Liver (tissue), 9 donors: ENCODE data around the gene REM1. TPM values are rescaled to one million over a fixed set of nuclear protein-coding genes. Genes with fewer than 3 reads are reported as not detected.
"Not testable (repeated sequence)": the region's sequence is repeated elsewhere in the genome, so short reads cannot be mapped to it uniquely, and the experiment has no call there.

Experiments used
- DNase-seq: peaks from one replicate; pipeline ENCODE4 v3.0.0-alpha.2; 2017; ENCODE audit warnings: low spot score
- H3K27ac ChIP-seq, 2 donors: one replicate each; pipeline ENCODE4 v1.7.0; 2013; ENCODE audit warnings: inconsistent platforms in 2 of 2, low read length in 2 of 2, control low read depth in 1 of 2, low read depth in 1 of 2, mild to moderate bottlenecking in 1 of 2
- H3K27me3 ChIP-seq, 4 donors: one replicate each; pipeline versions ENCODE4 v1.6.1 to v1.7.0; 2013; ENCODE audit warnings: low read length in 3 of 4, inconsistent platforms in 1 of 4, mild to moderate bottlenecking in 1 of 4, moderate library complexity in 1 of 4; ENCODE audit not compliant: control insufficient read depth in 4 of 4, insufficient read depth in 4 of 4
- H3K36me3 ChIP-seq, 4 donors: one replicate each; pipeline versions ENCODE4 v1.6.1 to v1.7.0; 2013; ENCODE audit warnings: low read length in 3 of 4, mild to moderate bottlenecking in 3 of 4, low read depth in 1 of 4, moderate library complexity in 1 of 4; ENCODE audit not compliant: control insufficient read depth in 4 of 4, insufficient read depth in 3 of 4
- H3K4me1 ChIP-seq, 4 donors: one replicate each; pipeline versions ENCODE4 v1.6.1 to v1.7.0; 2013; ENCODE audit warnings: low read length in 3 of 4, mild to moderate bottlenecking in 3 of 4, moderate library complexity in 1 of 4; ENCODE audit not compliant: control insufficient read depth in 4 of 4, insufficient read depth in 4 of 4
- H3K4me3 ChIP-seq, 3 donors: one replicate each; pipeline versions ENCODE4 v1.6.1 to v1.7.0; 2013; ENCODE audit warnings: low read length in 3 of 3, control low read depth in 1 of 3, low read depth in 1 of 3, mild to moderate bottlenecking in 1 of 3
- H3K9ac ChIP-seq, 2 donors: one replicate each; pipeline ENCODE4 v1.7.0; 2013; ENCODE audit warnings: low read length in 2 of 2, mild to moderate bottlenecking in 2 of 2, moderate library complexity in 2 of 2, control low read depth in 1 of 2, low read depth in 1 of 2
- H3K9me3 ChIP-seq, 4 donors: one replicate each; pipeline versions ENCODE4 v1.6.1 to v1.7.0; 2013; ENCODE audit warnings: low read length in 3 of 4; ENCODE audit not compliant: control insufficient read depth in 4 of 4
- ATF3 ChIP-seq: IDR thresholded peaks from 2 replicates; pipeline ENCODE4 v1.6.1; 2016; ENCODE audit warnings: antibody characterized with exemption
- CTCF ChIP-seq: fragments of 150-350 bp; IDR thresholded peaks from 2 replicates; pipeline ENCODE4 v1.5.1; 2017; ENCODE audit warnings: improper control_type of control experiment, low read depth, low read length; ENCODE audit not compliant: missing input control
- EGR1 ChIP-seq, 2 donors: IDR thresholded peaks; 2 replicates each; pipeline ENCODE4 v1.6.1; 2016 to 2018; ENCODE audit warnings: antibody characterized with exemption in 2 of 2, low read depth in 2 of 2
- FOXA1 ChIP-seq: IDR thresholded peaks from 2 replicates; pipeline ENCODE4 v1.6.1; 2016; ENCODE audit warnings: antibody characterized with exemption
- FOXA2 ChIP-seq: IDR thresholded peaks from 2 replicates; pipeline ENCODE4 v1.6.1; 2016; ENCODE audit warnings: antibody characterized with exemption
- GABPA ChIP-seq, 2 donors: IDR thresholded peaks in 1 of 2; conservative IDR thresholded peaks in 1 of 2; 2 replicates each; pipeline ENCODE4 v1.6.1; 2016; ENCODE audit warnings: antibody characterized with exemption in 2 of 2, mild to moderate bottlenecking in 1 of 2, moderate library complexity in 1 of 2
- HNF4A ChIP-seq, 2 donors: conservative IDR thresholded peaks; 2 replicates each; pipeline ENCODE4 v1.6.1; 2016; ENCODE audit warnings: antibody characterized with exemption in 2 of 2, mild to moderate bottlenecking in 2 of 2
- HNF4G ChIP-seq: IDR thresholded peaks from 2 replicates; pipeline ENCODE4 v1.6.1; 2016; ENCODE audit warnings: antibody characterized with exemption
- JUND ChIP-seq, 2 donors: IDR thresholded peaks; 2 replicates each; pipeline ENCODE4 v1.6.1; 2016; ENCODE audit warnings: antibody characterized with exemption in 2 of 2
- NR2F2 ChIP-seq: IDR thresholded peaks from 2 replicates; pipeline ENCODE4 v1.6.1; 2016; ENCODE audit warnings: antibody characterized with exemption
- RAD21 ChIP-seq, 2 donors: IDR thresholded peaks; 2 replicates each; pipeline ENCODE4 v1.6.1; 2016; ENCODE audit warnings: antibody characterized with exemption in 2 of 2, mild to moderate bottlenecking in 2 of 2
- REST ChIP-seq: IDR thresholded peaks from 2 replicates; pipeline ENCODE4 v1.6.1; 2016; ENCODE audit warnings: antibody characterized with exemption, mild to moderate bottlenecking
- RXRA ChIP-seq, 2 donors: IDR thresholded peaks; 2 replicates each; pipeline ENCODE4 v1.6.1; 2017 to 2018; ENCODE audit warnings: antibody characterized with exemption in 2 of 2, mild to moderate bottlenecking in 1 of 2
- TAF1 ChIP-seq: conservative IDR thresholded peaks from 2 replicates; pipeline ENCODE4 v1.6.1; 2016; ENCODE audit warnings: antibody characterized with exemption, mild to moderate bottlenecking
- YY1 ChIP-seq: IDR thresholded peaks from 2 replicates; pipeline ENCODE4 v1.6.1; 2016; ENCODE audit warnings: antibody characterized with exemption, mild to moderate bottlenecking
- ZBTB33 ChIP-seq: IDR thresholded peaks from 2 replicates; pipeline ENCODE4 v1.6.1; 2016; ENCODE audit warnings: antibody characterized with exemption
- WGBS: extraction: QIAGEN DNeasy Blood & Tissue Kit; methylation state at CpG from one replicate; pipeline ENCODE4 v1.1.7; 2013; 5-methylcytosine and 5-hydroxymethylcytosine counted together
- polyA plus RNA-seq, 2 donors: library from polyadenylated mRNA; stranded (reverse) in 1 of 2; unstranded in 1 of 2; fragments of 200-250 nt in 1 of 2; fragments of >200 nt in 1 of 2; fragmentation: Nextera tagmentation in 1 of 2; extraction: Ambion mirVana in 1 of 2; gene quantifications; one replicate each; pipeline versions ENCODE4 v1.2.1 to v1.2.3, GENCODE V29; 2013 to 2015
- total RNA-seq, 2 donors: library from RNA; depleted of rRNA; stranded (reverse); fragments of >200 nt; gene quantifications; one replicate each; pipeline ENCODE4 v1.2.3, GENCODE V29; 2014
- donor health status: healthy.
- donor health status: healthy.
- donor health status: healthy.
- donor health status: healthy.
- donor health status: healthy.

Gene REM1
- total and polyA plus RNA-seq, 4 donors: 0.17 to 0.46 (median 0.21) TPM

GRCh38 chr20:31427576-31427975, 47.5 kb upstream of the REM1 start:
- H3K27me3 ChIP-seq, H3K4me1 ChIP-seq, H3K27ac ChIP-seq, H3K9ac ChIP-seq, H3K4me3 ChIP-seq, H3K9me3 ChIP-seq, DNase-seq, H3K36me3 ChIP-seq: not testable (repeated sequence)
- WGBS: 94% methylated on average over 30 of the region's 31 CpGs

- Histone ChIP-seq H3K9me3 (no peaks in the 10 kb centered on the region), H3K4me3 (no peak overlapping the region), H3K36me3 (no peaks in the 10 kb centered on the region), H3K9ac (no peak overlapping the region), H3K27me3 (peaks cover 0 to 3% (median 0%) of the 10 kb centered on the region in 4 donors), H3K4me1 (no peaks in the 10 kb centered on the region), H3K27ac (no peak overlapping the region)
- no peak for DNase-seq
- WGBS: 56% methylated on average over 4 of the region's 4 CpGs
- TF ChIP-seq RAD21 (IDR thresholded peaks at IDR 0.05): no peak
- no peak for TF ChIP-seq YY1
- TF ChIP-seq RXRA (IDR thresholded peaks at IDR 0.05): no peak
- no peak for TF ChIP-seq ATF3
- no peak for TF ChIP-seq REST
- no peak for TF ChIP-seq TAF1
Observed at GRCh38 chr20:31430568-31431115, 44.4 kb upstream of the REM1 start.

GRCh38 chr20:31440012-31440659, 35.0 kb upstream of the REM1 start, which contains the start of gene DEFB123:
Gene DEFB123, plus strand, starts transcription at chr20:31440632. Its CDS starts 67 bp downstream, at chr20:31440699.
- Histone ChIP-seq H3K9me3 (no peaks in the 10 kb centered on the region), H3K9ac (no peak within 1 kb of the TSS), H3K4me1 (no peaks in the 10 kb centered on the region), H3K27ac (no peak within 1 kb of the TSS), H3K36me3 (no peaks in the 10 kb centered on the region), H3K4me3 (no peak within 1 kb of the TSS), H3K27me3 (peaks cover 0 to 2% (median 0%) of the 10 kb centered on the region in 4 donors)
- 71% methylated on average over 16 of the region's 16 CpGs for WGBS
- DNase-seq: no peak
- TF ChIP-seq YY1 (no peak), HNF4G (no peak), CTCF (no peak), NR2F2 (no peak), GABPA (IDR thresholded peaks at IDR 0.05 in 1 of 2, conservative IDR thresholded peaks at IDR 0.05 in 1 of 2) (no peak), HNF4A (conservative IDR thresholded peaks at IDR 0.05) (no peak), ATF3 (no peak), FOXA2 (no peak), EGR1 (IDR thresholded peaks at IDR 0.05; ENCODE audit: low read depth in 2 of 2) (no peak), RXRA (IDR thresholded peaks at IDR 0.05) (no peak), ZBTB33 (no peak), JUND (IDR thresholded peaks at IDR 0.05) (no peak), TAF1 (no peak), RAD21 (IDR thresholded peaks at IDR 0.05) (no peak), FOXA1 (no peak)
